GM19035 (cell line): ENCODE measurements around the gene ITPRIPL1.

ENCODE experiments used
- ATAC-seq: cut with Tn5 transposase; IDR thresholded peaks from one replicate; pipeline ENCODE4 v1.9.1; 2021; ENCODE audit not compliant: unreplicated experiment

The ITPRIPL1 gene

GRCh38 chr2:96320728-96321622 lies 4.1 kb upstream of the ITPRIPL1 start:
- ATAC-seq: peak; percentile 25

DNA sequence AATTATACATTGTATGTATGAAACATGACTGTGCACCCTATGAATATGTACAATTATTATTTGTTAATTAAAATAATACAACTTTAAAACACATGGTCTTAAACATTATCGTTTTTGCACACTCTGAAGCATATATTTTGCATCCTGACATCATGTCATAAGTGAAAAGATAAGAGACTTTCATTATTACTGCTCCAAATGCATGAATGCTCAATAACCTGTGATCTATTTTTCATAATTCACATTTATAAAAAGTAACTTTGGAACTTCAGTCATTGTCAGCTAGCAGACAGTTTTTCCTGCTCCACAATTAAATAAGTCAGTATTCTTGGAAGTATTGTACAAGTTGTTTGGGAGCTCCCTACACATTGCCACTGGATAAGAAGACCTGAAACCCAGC lies 1.3 kb upstream of the ITPRIPL1 start:
- no peak for ATAC-seq

GRCh38 chr2:96324721-96325040 lies 436 bp upstream of the ITPRIPL1 start:
- no peak for ATAC-seq

DNA sequence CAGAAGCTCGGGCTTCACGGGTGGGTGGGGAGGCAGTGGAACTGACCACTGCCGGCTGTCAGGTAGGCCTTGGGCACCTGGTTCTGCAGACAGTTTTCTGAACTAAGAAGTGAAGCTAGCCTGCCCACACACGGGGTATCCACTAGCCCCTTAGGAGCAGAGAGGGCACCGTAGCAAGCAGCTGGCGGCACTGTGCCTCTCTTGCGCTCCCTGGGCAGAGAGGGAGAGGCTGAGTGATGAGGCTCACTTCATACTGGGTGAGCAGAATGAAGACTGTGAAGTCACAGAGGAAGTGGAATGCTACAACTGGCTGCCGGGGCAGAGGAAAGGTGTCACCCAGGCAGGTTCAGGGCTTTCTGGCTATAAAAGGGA lies 753 bp downstream of the ITPRIPL1 start:
- no peak for ATAC-seq

DNA sequence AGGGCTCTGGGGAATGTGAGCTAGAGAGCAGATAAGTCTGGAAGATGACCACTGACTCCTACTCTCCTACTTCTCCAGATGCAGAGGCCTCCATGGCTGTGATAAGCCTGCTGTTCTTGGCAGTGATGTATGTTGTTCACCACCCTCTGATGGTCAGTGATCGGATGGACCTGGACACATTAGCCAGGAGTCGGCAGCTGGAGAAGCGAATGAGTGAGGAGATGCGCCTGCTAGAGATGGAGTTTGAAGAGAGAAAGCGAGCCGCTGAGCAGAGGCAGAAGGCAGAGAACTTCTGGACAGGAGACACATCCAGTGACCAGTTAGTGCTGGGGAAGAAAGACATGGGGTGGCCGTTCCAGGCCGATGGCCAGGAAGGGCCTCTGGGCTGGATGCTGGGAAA lies 1.4 kb downstream of the ITPRIPL1 start:
- ATAC-seq: no peak

DNA sequence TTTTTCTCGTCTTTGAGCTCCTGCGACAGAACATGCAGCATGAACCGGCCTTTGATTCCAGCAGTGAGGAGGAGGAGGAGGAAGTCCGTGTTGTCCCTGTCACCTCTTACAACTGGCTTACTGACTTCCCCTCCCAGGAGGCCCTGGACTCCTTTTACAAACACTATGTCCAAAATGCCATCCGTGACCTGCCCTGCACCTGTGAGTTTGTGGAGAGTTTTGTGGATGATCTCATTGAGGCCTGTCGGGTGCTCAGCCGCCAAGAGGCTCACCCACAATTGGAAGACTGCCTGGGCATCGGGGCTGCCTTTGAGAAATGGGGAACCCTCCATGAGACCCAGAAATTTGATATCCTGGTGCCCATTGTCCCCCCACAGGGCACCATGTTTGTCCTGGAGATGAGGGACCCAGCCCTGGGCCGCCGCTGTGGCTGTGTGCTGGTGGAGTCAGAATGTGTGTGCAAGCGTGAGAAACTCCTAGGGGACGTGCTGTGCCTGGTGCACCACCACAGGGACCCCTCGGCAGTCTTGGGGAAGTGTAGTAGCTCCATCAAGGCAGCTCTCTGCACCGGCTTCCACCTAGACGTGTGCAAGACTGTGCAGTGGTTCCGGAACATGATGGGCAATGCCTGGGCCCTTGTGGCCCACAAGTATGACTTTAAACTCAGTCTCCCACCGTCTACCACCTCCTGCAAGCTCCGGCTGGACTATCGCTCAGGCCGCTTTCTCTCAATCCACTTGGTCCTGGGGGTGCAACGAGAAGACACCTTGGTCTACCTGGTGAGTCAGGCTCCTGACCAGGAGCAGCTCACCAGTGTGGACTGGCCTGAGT lies 2.1 kb downstream of the ITPRIPL1 start:
- ATAC-seq: no peak

DNA sequence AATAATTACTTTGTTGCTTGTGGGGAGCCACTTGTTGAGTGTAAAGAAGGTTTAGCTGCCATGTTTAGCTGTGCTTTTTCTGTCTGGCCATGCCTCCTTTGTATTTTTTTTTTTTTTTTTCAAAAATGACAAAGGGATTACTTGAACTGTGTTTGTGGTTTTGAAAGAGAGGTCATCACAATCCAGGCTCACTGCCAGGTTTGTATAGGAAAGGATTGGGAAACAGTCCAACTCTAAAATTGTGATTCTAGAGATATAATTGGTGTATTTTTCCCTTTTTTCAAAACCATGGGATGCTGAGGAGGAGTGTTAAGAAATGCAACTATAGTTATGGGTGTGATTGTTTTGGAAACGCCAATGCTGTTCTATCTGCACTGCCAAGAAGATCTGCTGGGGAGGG lies 4.3 kb downstream of the ITPRIPL1 start:
- ATAC-seq: no peak

DNA sequence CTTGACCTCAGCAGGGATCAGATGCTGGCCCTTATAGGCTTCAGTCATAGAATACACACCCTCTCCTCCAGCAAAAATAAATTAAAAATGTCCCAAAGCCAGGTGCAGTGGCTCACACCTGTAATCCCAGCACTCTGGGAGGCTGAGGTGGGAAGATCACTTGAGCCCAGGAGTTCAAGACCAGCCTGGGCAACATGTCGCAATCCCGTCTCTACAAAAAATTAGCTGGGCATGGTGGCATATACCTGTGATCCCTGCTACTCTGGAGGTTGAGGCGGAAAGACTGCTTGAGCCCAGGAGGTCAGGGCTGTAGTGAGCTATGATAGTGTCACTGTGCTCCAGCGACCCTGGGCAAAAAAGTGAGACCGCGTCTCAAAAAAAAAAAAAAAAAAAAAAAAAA lies 4.8 kb downstream of the ITPRIPL1 start:
- no peak for ATAC-seq

GRCh38 chr2:96330407-96330806 lies 5.3 kb downstream of the ITPRIPL1 start:
- ATAC-seq: no peak

DNA sequence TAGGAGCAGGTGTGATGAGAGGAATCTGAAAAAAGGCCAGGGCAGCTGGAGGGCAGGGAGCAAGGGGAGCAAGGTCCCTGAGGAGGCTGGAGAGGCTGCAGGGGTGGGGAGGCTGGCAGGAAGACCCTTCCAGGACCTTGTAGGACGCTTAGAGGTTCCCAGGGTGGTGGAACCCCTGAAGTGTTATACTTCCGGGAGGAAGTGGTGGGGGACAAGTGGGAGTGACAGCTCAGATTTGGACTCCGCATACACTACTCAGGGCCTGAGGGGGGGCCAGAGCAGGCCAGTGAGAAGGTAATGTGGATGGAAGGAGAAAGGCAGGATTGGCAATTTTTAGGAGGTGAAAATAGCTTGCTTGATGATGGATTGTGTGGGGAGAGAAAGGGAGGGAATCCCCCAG lies 8.6 kb downstream of the ITPRIPL1 start:
- no peak for ATAC-seq

DNA sequence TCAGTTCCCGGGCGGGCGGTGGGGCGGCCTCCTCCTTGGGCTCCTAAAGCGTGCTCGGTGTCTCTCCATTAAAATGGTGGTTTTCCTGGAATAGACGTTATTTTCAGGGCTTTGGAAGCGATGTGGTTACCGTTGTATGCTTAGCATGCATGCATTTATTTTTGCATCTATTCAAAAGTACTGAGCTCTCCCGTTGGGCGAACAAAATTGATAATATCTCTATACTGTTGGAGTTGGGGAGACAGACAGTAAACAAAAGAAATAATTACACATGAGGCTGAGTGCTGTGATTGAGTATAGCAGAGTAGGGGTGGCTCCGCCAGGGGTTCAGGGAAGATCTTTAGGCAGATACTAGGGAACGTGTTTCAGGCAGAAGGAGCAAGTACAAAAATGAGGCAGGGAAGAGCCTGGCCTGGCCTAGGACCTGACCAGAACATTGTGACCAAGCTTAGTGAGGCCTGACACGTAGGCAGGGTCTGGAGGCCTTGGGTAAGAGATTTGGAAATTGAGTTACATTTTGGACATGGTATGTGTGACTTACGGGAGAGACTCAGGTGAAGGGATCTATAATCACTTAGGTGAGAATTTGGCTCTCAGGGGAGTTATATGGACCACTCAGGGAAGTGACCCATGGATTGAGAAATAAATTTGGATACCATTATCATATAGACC lies 11.1 kb downstream of the ITPRIPL1 start:
- peak; percentile 1 for ATAC-seq

- no peak for ATAC-seq
Measured at GRCh38 chr2:96336873-96337272, 11.8 kb downstream of the ITPRIPL1 start.

GRCh38 chr2:96340493-96341414 lies 15.6 kb downstream of the ITPRIPL1 start:
- ATAC-seq: no peak

DNA sequence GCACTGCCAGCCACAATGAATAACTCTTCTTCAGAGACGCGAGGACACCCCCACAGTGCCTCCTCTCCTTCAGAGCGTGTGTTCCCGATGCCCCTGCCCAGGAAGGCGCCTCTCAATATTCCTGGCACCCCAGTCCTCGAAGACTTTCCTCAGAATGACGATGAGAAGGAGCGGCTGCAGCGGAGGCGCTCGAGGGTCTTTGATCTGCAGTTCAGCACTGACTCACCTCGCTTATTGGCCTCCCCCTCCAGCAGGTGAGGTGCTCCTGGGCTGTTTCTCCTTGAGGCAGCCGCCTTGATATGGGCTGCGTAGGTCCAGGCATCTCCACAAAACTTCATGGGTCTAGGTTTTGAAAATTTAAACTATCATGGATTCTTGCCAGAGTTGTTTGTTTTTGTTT lies 16.5 kb downstream of the ITPRIPL1 start:
- no peak for ATAC-seq

DNA sequence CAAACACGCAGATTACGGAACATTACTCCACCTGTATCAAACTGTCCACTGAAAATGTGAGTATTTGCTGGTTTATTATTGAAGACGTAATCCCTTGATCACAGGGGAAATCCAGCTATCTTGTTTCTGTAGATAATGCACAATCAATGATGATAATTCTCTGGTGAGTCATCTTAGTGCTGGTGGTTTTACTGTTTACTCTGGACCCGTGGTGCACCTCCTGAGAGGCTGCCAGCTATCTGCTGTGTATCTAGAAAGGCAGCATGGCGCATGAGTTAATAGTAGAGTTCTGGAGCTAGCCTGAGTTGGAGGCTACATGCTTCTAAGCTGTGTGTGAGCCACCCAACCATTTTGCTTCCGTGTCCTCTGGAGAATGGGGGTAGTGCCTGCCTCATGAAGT lies 17.0 kb downstream of the ITPRIPL1 start:
- ATAC-seq: peak; percentile 35

DNA sequence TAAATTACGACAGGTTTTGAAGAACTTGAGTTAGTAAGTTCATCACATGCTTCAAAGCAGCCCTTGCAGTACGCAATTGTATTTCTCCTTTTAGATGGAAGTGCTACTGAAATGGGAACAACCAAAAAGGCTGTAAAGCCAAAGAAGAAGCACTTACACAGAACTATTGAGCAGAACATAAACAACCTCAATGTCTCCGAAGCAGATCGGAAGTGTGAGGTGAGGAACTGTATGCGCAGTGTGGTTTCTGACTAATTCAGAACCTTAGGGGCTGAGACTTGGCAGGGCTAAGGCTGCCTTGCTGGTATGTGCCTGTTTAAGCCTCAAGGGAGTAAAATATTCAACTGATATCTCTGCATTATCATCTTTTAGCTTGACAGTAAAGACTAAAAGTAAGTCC lies 18.9 kb downstream of the ITPRIPL1 start:
- peak; percentile 83 for ATAC-seq

DNA sequence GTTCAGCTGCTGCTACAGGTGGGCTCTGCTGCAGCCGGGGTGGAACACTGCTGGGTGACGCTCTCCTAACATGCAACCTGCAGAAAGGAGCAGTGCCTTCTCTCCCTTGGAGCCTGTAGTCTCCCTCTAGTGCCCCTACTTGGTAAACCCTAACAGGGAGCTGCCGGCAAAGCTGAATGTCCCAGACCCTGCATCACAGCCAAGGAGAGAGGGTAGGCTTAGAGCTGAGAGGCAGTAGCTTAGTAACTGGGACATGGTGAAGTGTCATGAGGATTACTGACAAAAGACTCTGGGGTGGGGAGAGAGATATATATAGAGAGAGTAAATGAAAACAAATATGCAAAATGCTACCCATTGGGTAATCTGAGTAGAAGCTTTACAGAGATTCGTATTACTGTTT lies 20.3 kb downstream of the ITPRIPL1 start:
- no peak for ATAC-seq

GRCh38 chr2:96345868-96346462 lies 20.8 kb downstream of the ITPRIPL1 start:
- ATAC-seq: no peak

- ATAC-seq: no peak
Measured at GRCh38 chr2:96347395-96347794, 22.3 kb downstream of the ITPRIPL1 start.

DNA sequence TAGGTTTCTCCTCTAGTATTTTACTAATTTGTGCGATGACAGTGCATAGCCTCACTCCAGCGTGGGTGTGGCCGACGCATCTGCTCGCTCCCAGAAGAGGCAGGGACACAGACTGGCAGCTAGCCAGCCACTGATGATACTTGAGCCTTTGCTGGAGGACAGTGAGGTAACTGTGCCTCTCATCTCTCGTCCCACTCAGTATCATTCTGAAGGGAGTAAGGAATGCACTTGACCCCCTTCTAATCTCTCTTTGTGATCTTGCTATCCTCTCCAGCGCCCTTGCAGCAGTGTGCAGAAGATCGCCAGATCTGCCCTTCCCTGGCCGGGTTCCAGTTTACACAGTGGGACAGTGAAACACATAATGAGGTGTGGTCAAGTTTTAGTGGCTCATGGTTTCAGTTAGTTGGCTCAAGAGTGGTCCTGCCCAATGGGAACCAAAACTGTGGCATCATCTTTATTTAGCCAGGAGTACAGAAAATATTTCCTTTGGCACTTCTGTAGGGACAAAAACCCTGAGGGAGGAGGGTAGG lies 28.0 kb downstream of the ITPRIPL1 start:
- ATAC-seq: no peak
